HepG2 (cell line): ENCODE data around the gene SF3B2. TPM values are rescaled to one million over a fixed set of nuclear protein-coding genes. Genes with fewer than 3 reads are reported as not detected.
A peak's percentile ranks its signal among the peaks of the same experiment; 100 is the strongest.

ENCODE experiments used
- ATAC-seq: fragments of 200-7000 bp; cut with Tn5 transposase; 3 replicates; pipeline ENCODE4 v1.9.1; 2020; ENCODE audit warnings: mild to moderate bottlenecking, moderate library complexity
- BruUV-seq: library from RNA; stranded (reverse); fragments of 400-500 nt; replicated peaks from 2 replicates; lab custom pipeline; 2021; lab: Mats Ljungman, UMichigan
- CTCF ChIA-PET: fragments of 300-600 bp; formaldehyde crosslinking; extraction: SDS; loops from one replicate; lab custom pipeline; 2021; ENCODE audit warnings: low total read pairs, inconsistent platforms, low intra/inter-chr PET ratio; lab: Yijun Ruan, JAX
- POLR2A ChIA-PET: fragments of 350-600 bp; sonication (Branson Sonifier 250); formaldehyde crosslinking; loops from one replicate; lab custom pipeline; 2020; ENCODE audit warnings: antibody characterized with exemption, inconsistent platforms; lab: Yijun Ruan, JAX
- DNase-seq: peaks from one replicate; pipeline ENCODE4 v3.0.0-alpha.2; 2015; ENCODE audit warnings: low spot score
- FAIRE-seq: peaks from 3 replicates; lab custom pipeline; 2011; peaks lifted over from hg19 to GRCh38; lab: Jason Lieb, UNC
- H2AFZ ChIP-seq: one replicate; pipeline ENCODE4 v1.6.1; 2011; ENCODE audit warnings: low read length, inconsistent platforms
- H3K27ac ChIP-seq: fragments of 300-600 bp; 3 replicates; pipeline ENCODE4 v1.8.0; 2011; ENCODE audit warnings: mixed run types, mild to moderate bottlenecking, mixed read lengths, low read length, inconsistent platforms; ENCODE audit not compliant: insufficient read depth; ENCODE audit errors: extremely low read length
- H3K27me3 ChIP-seq, 2 experiments: fragments of 200-600 bp in 1 of 2; 2 replicates in 1 of 2; 3 replicates in 1 of 2; pipeline versions ENCODE4 v1.6.0 to v1.8.0; 2011; ENCODE audit warnings: low read length in 2 of 2, mild to moderate bottlenecking in 2 of 2, moderate library complexity in 2 of 2, inconsistent platforms in 1 of 2; ENCODE audit not compliant: insufficient read depth in 2 of 2, control insufficient read depth in 1 of 2
- H3K36me3 ChIP-seq, 2 experiments: fragments of 200-600 bp in 1 of 2; replicated peaks in 1 of 2; 2 replicates in 1 of 2; 3 replicates in 1 of 2; pipeline versions ENCODE4 v1.5.1 to v1.8.0; 2011; ENCODE audit warnings: low read length in 2 of 2, inconsistent platforms in 1 of 2; ENCODE audit not compliant: insufficient read depth in 2 of 2, control insufficient read depth in 1 of 2
- H3K4me1 ChIP-seq: 2 replicates; pipeline ENCODE4 v1.5.1; 2012; ENCODE audit warnings: low read length, inconsistent platforms; ENCODE audit not compliant: insufficient read depth
- H3K4me2 ChIP-seq: 2 replicates; pipeline ENCODE4 v1.6.0; 2011; ENCODE audit warnings: low read depth, low read length, inconsistent platforms
- H3K4me3 ChIP-seq, 3 experiments: fragments of 200-600 bp in 1 of 3; sonication (generic), shearing (Covaris generic) in 1 of 3; replicated peaks in 1 of 3; 2 replicates each; pipeline ENCODE4 v1.5.1; 2011 to 2016; ENCODE audit warnings: low read length in 3 of 3, inconsistent platforms in 2 of 3, low read depth in 2 of 3, mild to moderate bottlenecking in 2 of 3, control low read depth in 1 of 3, mixed read lengths in 1 of 3; ENCODE audit not compliant: insufficient read depth in 1 of 3
- H3K79me2 ChIP-seq: one replicate; pipeline ENCODE4 v1.6.1; 2011; ENCODE audit warnings: low read length, inconsistent platforms; ENCODE audit not compliant: insufficient read depth
- H3K9ac ChIP-seq: 2 replicates; pipeline ENCODE4 v1.6.0; 2011; ENCODE audit warnings: mild to moderate bottlenecking, low read depth, low read length, inconsistent platforms; ENCODE audit not compliant: insufficient read depth
- H3K9me3 ChIP-seq: 2 replicates; pipeline ENCODE4 v1.5.1; 2012; ENCODE audit warnings: mild to moderate bottlenecking, low read length
- H4K20me1 ChIP-seq: 2 replicates; pipeline ENCODE4 v1.6.0; 2011; ENCODE audit warnings: inconsistent platforms, mild to moderate bottlenecking, low read length, moderate library complexity; ENCODE audit not compliant: insufficient read depth
- FOSL2 ChIP-seq: sonication (generic); formaldehyde crosslinking; IDR thresholded peaks from 2 replicates; pipeline ENCODE4 v1.4.0; 2020; ENCODE audit warnings: missing genetic modification reagents
- MIXL1 ChIP-seq: IDR thresholded peaks from 2 replicates; pipeline ENCODE4 v1.6.1; 2016
- SAP130 ChIP-seq: IDR thresholded peaks from 2 replicates; pipeline ENCODE4 v1.6.1; 2016; ENCODE audit warnings: low read depth
- TEAD3 ChIP-seq: optimal IDR thresholded peaks from 2 replicates; pipeline ENCODE3; 2016; ENCODE audit warnings: borderline replicate concordance
- ZMYM2 ChIP-seq: sonication (generic); formaldehyde crosslinking; IDR thresholded peaks from 2 replicates; pipeline ENCODE4 v1.8.0; 2022; ENCODE audit warnings: mild to moderate bottlenecking, missing genetic modification reagents
- ZMYM3 ChIP-seq: sonication (generic); formaldehyde crosslinking; IDR thresholded peaks from 2 replicates; pipeline ENCODE4 v1.5.1; 2020; ENCODE audit warnings: mild to moderate bottlenecking, missing genetic modification reagents
- ZNF138 ChIP-seq: sonication (generic); formaldehyde crosslinking; IDR thresholded peaks from 2 replicates; pipeline ENCODE4 v1.5.0; 2020; ENCODE audit warnings: mild to moderate bottlenecking, low read depth, missing genetic modification reagents
- ZNF24 ChIP-seq: fragments of 450-650 bp; IDR thresholded peaks from 2 replicates; pipeline ENCODE4 v1.6.1; 2017; ENCODE audit warnings: antibody characterized with exemption, mild to moderate bottlenecking
- ZNF281 ChIP-seq: sonication (generic); formaldehyde crosslinking; IDR thresholded peaks from 2 replicates; pipeline ENCODE4 v1.4.0; 2020; ENCODE audit warnings: missing genetic modification reagents, borderline replicate concordance
- ZNF615 ChIP-seq: sonication (generic); formaldehyde crosslinking; IDR thresholded peaks from 2 replicates; pipeline ENCODE4 v1.5.0; 2020; ENCODE audit warnings: mild to moderate bottlenecking, missing genetic modification reagents, borderline replicate concordance
- WGBS: methylation state at CpG from one replicate; pipeline ENCODE4 v1.1.6; 2017; ENCODE audit warnings: low lambda C conversion rate; 5-methylcytosine and 5-hydroxymethylcytosine counted together
- in situ Hi-C: cut with HindIII; loops from 2 replicates; pipeline ENCODE4 v1.10.0; 2017; ENCODE audit warnings: low pct_unique_long_range_greater_than_20kb; ENCODE audit not compliant: extremely low pct_ligation_motif_present
- intact Hi-C: fragments of 100-400 bp; cut with micrococcal nuclease; formaldehyde crosslinking; loops from one replicate; pipeline ENCODE4 v1.10.0; 2022; ENCODE audit not compliant: unreplicated experiment
- polyA plus RNA-seq, 8 experiments: library from polyadenylated mRNA; depleted of rRNA in 3 of 8; stranded (reverse) in 7 of 8; unstranded in 1 of 8; fragments of >200 nt; fragmentation: Illumina TruSeq in 4 of 8; extraction: Trizol in 4 of 8; gene quantifications; 2 replicates each; pipeline versions ENCODE4 v1.2.1 to v1.2.3, GENCODE V29; 2011 to 2016; ENCODE audit warnings: low read depth in 4 of 8, missing spikeins in 1 of 8, mixed read lengths in 1 of 8; ENCODE audit not compliant: insufficient read depth in 1 of 8
- total RNA-seq, 5 experiments: library from RNA; depleted of rRNA; stranded (reverse); fragments of >200 nt; fragmentation: Illumina TruSeq; extraction: Trizol; gene quantifications; 2 replicates each; pipeline ENCODE4 v1.2.3, GENCODE V29; 2016; ENCODE audit warnings: low read depth in 1 of 5
- TF ChIP-seq, protein P1 (sequence below): sonication (generic); formaldehyde crosslinking; IDR thresholded peaks from 2 replicates; pipeline ENCODE4 v1.9.0; 2022; ENCODE audit warnings: low read depth, missing genetic modification reagents
- TF ChIP-seq, protein P2 (sequence below): sonication (generic); formaldehyde crosslinking; conservative IDR thresholded peaks from 2 replicates; pipeline ENCODE4 v1.4.0; 2020; ENCODE audit warnings: mild to moderate bottlenecking, missing genetic modification reagents, moderate library complexity

SF3B2 gene
- total and polyA plus RNA-seq, 2 of the 13 experiments (the other 11 are each of a cell fraction or from before 2014, with no cell fraction given), result 70.4 to 153 TPM

DNA sequence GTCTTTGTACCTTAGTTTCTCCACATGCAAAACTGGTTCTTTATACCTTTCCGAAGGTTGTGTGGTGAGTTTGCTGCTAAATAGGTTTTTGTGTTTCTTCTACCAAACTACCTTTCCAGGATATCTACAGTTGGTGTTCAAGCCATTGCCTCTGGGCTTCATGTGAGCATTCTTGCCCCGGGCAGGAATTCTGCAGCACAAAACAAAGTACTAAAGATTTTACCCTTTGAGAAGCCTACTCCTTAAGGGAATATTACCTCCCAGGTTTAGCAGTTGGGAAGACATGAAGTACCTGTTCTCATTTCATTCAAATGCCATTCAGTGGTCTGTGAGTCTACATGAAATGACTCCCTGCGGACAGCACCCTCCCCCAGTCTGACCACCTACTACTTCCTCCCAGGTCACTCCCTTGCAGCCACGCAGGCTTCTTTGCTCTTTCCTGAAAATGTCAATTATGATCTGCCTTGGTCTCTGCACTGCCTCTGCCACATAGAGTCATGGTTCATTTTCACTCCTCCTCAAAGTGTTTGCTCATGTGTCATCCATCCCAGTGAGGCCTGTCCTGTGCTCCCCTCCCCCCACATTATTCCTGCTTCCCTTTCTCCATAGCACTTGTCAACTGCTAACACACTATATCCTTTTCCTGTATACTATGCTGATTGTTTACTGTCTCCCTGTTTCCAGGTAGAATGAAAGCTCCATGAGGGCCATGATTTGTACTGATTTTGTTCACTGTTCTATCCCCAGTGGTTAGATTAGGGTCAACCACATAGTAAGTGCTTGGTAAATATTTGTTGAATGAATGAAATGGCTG, 54.8 kb downstream of the SF3B2 start:
- Histone ChIP-seq H2AFZ (no peak overlapping the region), H3K27me3 (no peaks in the 10 kb centered on the region), H3K9ac (no peak overlapping the region), H3K36me3 (no peaks in the 10 kb centered on the region), H3K4me2 (no peak overlapping the region), H3K27ac (peak overlapping the region; percentile 19), H3K9me3 (no peaks in the 10 kb centered on the region), H3K4me3 (no peak overlapping the region), H4K20me1 (no peaks in the 10 kb centered on the region), H3K4me1 (peaks cover 18% of the 10 kb centered on the region), H3K79me2 (no peaks in the 10 kb centered on the region)
- in situ Hi-C loops (no loop called here), intact Hi-C loops (no loop called here)
- FAIRE-seq (peak; percentile 15), ATAC-seq (peak; percentile 62), DNase-seq (peak; percentile 42)
- BruUV-seq, result no TSS peak
- ChIA-PET CTCF (no interaction called here), POLR2A (no interaction called here)
- WGBS, result 79% methylated on average over 4 of the region's 4 CpGs
- no peak for TF ChIP-seq ZMYM3 (CRISPR knock-in tag)
- TF ChIP-seq ZNF281, result peak; percentile 90
- no peak for TF ChIP-seq ZNF615 (CRISPR knock-in tag)
- TF ChIP-seq, protein P1, sequence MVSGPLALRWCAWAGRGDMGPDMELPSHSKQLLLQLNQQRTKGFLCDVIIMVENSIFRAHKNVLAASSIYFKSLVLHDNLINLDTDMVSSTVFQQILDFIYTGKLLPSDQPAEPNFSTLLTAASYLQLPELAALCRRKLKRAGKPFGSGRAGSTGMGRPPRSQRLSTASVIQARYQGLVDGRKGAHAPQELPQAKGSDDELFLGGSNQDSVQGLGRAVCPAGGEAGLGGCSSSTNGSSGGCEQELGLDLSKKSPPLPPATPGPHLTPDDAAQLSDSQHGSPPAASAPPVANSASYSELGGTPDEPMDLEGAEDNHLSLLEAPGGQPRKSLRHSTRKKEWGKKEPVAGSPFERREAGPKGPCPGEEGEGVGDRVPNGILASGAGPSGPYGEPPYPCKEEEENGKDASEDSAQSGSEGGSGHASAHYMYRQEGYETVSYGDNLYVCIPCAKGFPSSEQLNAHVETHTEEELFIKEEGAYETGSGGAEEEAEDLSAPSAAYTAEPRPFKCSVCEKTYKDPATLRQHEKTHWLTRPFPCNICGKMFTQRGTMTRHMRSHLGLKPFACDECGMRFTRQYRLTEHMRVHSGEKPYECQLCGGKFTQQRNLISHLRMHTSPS, result no peak
- peak; percentile 59 for TF ChIP-seq FOSL2 (CRISPR knock-in tag)
- TF ChIP-seq ZNF24, result peak; percentile 75; the same call in 1 of the 2 replicates
- TF ChIP-seq SAP130 (CRISPR knock-in tag), result 0 out of 2 replicates have a peak, but pooled peaks have one; percentile 30
- TF ChIP-seq TEAD3, result no peak
- TF ChIP-seq ZMYM2 (CRISPR knock-in tag), result 0 out of 2 replicates have a peak, but pooled peaks have one; percentile 48
- TF ChIP-seq ZNF138 (CRISPR knock-in tag), result no peak
- TF ChIP-seq, protein P2, sequence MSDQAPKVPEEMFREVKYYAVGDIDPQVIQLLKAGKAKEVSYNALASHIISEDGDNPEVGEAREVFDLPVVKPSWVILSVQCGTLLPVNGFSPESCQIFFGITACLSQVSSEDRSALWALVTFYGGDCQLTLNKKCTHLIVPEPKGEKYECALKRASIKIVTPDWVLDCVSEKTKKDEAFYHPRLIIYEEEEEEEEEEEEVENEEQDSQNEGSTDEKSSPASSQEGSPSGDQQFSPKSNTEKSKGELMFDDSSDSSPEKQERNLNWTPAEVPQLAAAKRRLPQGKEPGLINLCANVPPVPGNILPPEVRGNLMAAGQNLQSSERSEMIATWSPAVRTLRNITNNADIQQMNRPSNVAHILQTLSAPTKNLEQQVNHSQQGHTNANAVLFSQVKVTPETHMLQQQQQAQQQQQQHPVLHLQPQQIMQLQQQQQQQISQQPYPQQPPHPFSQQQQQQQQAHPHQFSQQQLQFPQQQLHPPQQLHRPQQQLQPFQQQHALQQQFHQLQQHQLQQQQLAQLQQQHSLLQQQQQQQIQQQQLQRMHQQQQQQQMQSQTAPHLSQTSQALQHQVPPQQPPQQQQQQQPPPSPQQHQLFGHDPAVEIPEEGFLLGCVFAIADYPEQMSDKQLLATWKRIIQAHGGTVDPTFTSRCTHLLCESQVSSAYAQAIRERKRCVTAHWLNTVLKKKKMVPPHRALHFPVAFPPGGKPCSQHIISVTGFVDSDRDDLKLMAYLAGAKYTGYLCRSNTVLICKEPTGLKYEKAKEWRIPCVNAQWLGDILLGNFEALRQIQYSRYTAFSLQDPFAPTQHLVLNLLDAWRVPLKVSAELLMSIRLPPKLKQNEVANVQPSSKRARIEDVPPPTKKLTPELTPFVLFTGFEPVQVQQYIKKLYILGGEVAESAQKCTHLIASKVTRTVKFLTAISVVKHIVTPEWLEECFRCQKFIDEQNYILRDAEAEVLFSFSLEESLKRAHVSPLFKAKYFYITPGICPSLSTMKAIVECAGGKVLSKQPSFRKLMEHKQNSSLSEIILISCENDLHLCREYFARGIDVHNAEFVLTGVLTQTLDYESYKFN (CRISPR knock-in tag), result peak; percentile 39
- TF ChIP-seq MIXL1 (CRISPR knock-in tag), result 0 out of 2 replicates have a peak, but pooled peaks have one; percentile 9
